Measurements from ENCODE around the gene ZNF362.

The ZNF362 gene

GRCh38 chr1:33348676-33349080 lies 92.4 kb downstream of the ZNF362 start:
- DNase-seq, result peak; percentile 40 to 60 (median 56)

DNA sequence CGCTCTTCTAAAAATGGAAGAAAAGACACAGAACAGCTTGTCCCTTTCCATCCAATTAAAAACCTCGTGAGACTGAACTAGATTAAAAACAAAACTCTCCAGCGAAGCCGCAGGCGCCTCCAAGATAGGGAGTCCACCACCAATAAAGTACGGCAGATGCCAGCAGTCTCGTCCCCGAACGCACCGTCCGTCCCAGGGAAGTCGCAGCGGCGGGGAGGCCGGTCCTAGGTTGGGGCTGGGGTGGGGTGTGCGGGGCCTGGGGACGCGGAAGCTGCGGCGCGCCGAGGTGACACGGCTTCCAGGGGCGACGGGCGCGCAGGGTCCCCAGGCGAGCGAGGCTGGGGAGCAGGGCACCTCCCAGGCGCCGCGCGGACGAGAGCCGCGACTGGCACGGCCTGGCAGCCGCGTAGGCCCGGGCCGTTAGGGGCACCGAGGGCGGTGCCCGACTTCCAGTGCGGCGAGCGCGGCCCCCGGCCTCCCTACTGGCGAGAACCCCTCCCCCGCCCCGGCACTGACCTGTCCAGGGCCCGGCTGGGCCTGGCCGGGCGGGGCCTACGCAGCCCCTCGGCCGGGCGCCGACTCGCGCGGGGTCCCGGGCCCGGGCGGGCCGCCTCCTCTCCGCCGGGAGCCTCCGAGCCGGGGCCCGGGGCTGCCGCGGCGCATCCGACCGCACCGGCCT lies 92.9 kb downstream of the ZNF362 start:
- peak; percentile 44 to 72 (median 61) for DNase-seq

GRCh38 chr1:33349778-33350610 lies 93.7 kb downstream of the ZNF362 start:
- DNase-seq, result peak; percentile 89 to 97 (median 96)

Measured in suppressor macrophage (primary cell).